SHP77 (cell line): ENCODE data around the gene DDOST.
"Not testable (repeated sequence)": the region's sequence is repeated elsewhere in the genome, so short reads cannot be mapped to it uniquely, and the experiment has no call there.

Experiments used
- DNase-seq, 2 experiments: peaks; one replicate each; lab custom pipeline; 2025; lab: John Stamatoyannopoulos, UW

DDOST gene

DNA sequence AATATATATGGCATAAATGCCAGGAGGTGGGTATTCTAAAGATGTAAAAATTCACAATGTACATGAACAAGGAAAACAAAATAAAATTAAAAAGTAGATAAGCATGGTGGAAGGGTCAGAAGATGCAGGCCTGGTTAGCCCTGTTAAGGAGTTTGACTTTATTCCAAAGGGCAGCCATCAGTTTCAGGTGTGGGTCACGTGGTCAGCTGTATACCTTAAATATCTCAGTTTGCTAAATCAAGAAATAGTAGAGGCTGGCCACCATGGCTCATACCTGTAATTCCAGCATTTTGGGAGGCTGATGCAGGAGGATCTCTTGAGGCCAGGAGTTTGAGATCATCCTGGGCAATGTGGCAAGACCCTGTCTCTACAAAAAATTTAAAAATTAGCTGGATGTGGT, 36.5 kb downstream of the DDOST start:
- no peak for DNase-seq

GRCh38 chr1:20621012-20621411, 40.2 kb downstream of the DDOST start:
- DNase-seq = no peak

- no peak for DNase-seq
These were observed 41.2 kb downstream of the DDOST start for GRCh38 chr1:20619999-20620398.

GRCh38 chr1:20618550-20618949, 42.6 kb downstream of the DDOST start:
- DNase-seq = no peak

DNA sequence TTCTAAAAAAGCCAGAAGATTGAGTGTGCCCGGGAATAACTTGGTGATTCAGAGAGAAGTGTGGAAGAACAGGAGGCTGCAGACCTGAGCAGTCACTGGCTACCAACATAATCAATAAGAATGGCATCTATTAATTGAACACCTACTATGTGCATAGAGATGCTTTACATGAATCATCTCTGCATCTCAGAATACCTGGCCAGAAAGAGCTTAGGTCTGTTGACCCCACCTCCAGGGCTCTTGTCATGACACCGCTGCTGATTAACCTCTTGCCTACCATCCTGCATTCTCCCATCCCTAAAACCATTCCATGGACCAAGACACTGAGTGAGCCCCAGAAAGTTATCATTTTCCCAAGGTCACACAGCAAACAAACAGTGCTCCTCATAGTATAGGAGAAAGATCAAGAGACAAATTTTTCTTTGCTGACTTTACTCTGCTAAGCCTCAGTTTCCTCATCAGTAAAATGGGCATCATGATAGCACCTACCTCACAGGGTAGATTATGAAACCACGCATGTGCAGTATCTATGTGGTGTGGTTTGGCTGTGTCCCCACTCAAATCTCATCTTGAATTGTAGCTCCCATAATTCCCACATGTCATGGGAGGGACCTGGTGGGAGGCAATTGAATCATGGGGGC, 44.2 kb downstream of the DDOST start:
- no peak for DNase-seq

- DNase-seq = no peak
These were observed 45.0 kb downstream of the DDOST start for GRCh38 chr1:20615946-20616846.

DNA sequence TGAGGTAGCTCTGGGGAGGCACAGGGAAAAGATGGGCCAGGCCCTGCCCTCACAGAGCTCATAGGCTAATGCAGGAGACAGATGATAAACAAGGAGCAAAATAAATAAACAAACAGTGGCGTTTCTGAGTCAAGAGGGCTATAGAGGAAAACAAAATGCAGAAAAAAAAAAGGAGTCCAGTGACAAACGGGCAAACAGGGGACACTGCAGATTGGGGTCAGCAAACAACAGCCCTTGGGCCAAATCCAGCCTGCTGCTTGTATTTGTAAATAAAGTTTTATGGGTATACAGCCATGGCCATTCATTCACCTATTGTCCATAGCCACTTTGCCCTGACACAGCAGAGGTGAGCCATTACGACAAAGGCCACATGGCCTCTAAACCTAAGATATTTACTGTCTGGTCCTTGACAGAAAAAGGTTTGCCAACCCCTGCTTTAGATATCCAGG, 47.0 kb downstream of the DDOST start:
- no peak for DNase-seq

GRCh38 chr1:20612221-20612746, 48.9 kb downstream of the DDOST start:
- DNase-seq = no peak

DNA sequence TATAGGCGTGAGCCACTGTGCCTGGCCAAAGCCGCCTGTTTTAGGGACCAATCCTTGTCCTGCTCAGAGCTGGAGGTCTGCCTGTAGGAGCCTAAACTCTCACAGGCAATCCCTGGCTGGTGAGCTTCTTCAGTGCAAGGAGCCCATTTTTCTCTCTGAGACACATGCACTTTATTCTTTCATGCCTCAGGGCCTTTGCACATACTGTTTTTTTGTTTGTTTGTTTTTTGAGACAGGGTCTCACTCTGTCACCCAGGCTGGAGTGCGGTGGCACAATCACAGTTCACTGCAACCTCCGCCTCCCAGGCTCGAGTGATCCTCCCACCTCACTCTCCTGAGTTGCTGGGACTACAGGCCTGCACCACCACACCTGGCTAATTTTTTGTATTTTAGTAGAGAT, 49.5 kb downstream of the DDOST start:
- DNase-seq = no peak

DNA sequence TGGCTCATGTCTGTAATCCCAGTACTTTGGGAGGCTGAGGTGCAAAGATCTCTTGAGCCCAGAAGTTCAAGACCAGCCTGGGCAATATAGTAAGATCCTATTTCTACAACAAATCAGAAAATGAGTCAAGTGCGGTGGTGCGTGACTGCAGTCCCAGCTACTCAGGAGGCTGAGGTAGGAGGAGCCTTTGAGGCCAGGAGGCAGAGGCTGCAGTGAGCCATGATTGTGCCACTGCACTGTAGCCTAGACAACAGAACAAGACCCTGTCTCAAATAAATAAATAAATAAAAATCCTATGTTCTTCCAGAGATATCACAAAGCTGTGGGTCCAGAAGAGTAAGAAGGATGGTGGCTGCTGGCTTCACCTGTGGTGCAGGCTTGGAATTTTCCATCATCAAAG, 50.2 kb downstream of the DDOST start:
- no peak for DNase-seq

- DNase-seq = no peak
These were observed 51.6 kb downstream of the DDOST start for GRCh38 chr1:20609541-20609940.

DNA sequence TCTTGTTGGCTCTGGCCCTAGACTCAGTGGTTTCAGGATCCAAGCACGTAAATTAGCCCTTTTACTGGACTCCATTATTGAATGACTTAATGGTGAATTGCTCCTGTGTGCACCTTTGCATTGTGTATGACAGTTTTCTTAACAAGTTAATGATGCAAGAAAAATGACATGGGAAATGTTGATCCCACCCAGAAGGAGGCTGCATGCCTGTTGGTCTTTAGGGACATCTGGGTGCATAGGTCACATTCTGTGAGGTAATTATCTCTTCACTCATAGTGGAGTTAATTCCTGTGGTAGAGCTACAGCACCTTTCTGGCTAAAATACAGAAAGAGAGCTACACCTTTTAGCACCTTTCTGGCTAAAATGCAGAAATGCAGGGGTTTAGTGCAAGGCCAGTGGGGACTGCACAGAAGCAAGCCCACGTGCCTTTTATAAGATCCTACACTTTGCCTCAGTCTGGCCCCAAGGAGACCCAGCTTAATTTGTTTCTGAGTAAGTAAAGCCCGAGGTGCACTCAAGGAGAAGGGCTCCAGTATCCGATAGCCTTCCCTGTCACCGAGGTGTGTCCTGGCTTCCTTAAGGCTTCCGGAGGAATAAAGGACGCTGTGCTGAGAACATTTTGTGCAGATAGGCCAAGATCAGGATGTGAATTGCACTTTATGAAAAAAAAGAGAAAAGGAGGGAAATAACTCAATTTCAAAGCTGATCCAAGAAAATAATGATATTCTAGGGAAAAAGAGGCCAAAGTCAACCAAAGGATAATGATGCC, 54.2 kb downstream of the DDOST start:
- not testable (repeated sequence) for DNase-seq

GRCh38 chr1:20604678-20605077, 56.5 kb downstream of the DDOST start:
- no peak for DNase-seq

DNA sequence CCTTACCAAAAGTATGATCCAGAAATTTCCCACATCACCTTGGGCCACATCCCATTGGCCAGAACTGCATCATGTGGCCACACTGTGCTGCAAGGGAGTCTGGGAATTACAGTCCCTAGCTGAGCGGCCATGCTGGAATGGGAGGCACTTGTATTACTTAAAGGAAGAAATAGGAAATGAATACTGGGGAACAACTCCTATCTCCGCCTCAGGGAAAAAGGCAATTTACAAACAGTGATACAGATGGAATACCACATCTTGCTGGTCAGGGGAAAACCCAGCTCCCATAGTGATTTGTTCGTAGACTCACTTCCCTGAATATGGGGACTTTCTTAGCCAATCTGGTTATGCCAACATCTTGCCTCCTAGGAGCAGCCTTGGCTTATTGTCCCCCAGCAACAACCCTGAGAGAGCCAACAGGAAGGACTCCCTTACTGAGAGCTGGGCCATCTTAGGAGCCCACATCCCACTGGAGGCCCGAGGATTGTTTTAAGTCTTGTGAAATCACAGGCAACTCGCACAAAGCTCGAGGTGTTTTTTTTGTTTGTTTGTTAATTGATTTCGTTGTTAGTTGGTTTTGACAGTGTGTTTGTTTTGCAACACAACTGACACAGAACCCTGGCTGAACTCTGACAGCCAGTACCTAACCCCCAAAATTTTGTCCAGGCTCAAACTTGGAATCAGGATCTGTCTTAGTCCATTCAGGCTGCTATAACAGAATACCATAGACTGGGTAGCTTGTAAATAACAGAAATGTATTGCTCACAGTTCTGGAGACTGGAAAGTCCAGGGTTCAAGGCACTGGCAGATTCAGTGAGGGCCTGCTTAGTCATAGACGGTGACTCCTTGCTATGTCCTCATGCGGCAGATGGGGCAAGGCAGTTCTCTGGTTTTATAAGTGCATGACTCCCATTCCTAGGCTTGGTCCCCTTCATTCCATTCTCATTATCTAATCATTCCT, 57.4 kb downstream of the DDOST start:
- DNase-seq = no peak

DNA sequence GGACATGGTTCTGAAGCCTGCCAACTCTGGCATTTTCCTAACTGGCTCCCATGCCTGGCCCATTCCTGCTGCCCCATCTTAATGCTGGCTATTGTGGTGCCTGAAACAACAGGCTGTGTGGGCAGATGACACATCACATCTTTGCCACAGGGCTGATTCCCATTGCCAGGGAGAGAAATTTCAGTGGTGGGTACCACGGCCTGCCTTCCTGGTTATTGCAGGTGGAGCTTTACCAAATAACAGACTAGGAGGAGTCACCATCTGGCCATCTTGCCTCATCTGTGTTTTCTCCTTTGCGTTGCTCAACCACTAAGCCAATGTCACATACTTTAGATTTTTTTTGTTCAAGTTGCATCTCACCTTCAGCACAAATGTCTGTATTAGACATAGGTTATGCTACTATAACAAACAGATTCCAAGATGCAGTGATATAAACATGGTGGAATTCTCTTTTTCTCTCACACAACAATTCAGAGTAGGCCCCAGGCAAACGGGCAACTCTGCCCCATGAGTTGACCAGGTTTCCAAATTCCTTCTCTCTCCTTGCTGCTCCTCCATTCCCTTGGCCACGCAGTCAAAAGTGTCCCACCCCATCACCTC, 58.2 kb downstream of the DDOST start:
- no peak for DNase-seq
